Cardiac fibroblast (primary cell): ENCODE data around the gene TBC1D5.

Experiments
- DNase-seq, 2 donors: peaks; one replicate each; pipeline versions ENCODE4 v3.0.0 to v3.0.0-alpha.2; 2010; ENCODE audit warnings: low read depth in 2 of 2
- H3K4me3 ChIP-seq, 2 donors: replicated peaks in 1 of 2; 1 replicate in 1 of 2; 2 replicates in 1 of 2; pipeline ENCODE4 v1.5.1; 2011; ENCODE audit warnings: low read depth in 2 of 2, low read length in 2 of 2, mild to moderate bottlenecking in 2 of 2, moderate library complexity in 1 of 2
- CTCF ChIP-seq: IDR thresholded peaks from one replicate; pipeline ENCODE4 v1.5.1; 2011; ENCODE audit warnings: low read depth, mild to moderate bottlenecking, low read length, inconsistent platforms

TBC1D5 gene

GRCh38 chr3:17687566-17687965 is 54.9 kb downstream of the TBC1D5 start:
- no peak for TF ChIP-seq CTCF

DNA sequence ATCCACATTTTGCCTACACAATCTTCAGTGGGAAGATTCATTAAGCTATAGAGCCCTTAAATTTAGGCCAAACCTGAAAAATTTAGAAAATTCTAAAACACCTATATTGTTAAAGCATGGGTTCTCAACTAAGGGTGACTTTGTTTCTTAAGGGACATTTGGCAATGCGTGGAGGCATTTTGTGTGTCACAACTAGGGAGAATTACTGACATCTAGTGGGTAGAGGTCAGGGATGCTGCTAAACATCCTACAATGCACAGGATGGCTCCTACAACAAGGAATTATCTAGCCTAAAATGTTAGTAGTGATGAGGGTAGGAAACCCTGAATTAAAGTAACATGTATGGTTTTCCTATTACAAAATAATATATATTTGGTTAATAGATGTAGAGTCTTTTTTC is 55.8 kb downstream of the TBC1D5 start:
- TF ChIP-seq CTCF = peak; percentile 27
- no peak overlapping the region for H3K4me3 ChIP-seq
- peak; percentile 22 to 51 for DNase-seq

More at GRCh38 chr3:17687566-17687965, 54.9 kb downstream of the TBC1D5 start:
- DNase-seq = no peak
- no peak overlapping the region for H3K4me3 ChIP-seq

GRCh38 chr3:17683542-17684207 is 58.8 kb downstream of the TBC1D5 start:
- no peak overlapping the region for H3K4me3 ChIP-seq
- DNase-seq = no peak
- no peak for TF ChIP-seq CTCF

DNA sequence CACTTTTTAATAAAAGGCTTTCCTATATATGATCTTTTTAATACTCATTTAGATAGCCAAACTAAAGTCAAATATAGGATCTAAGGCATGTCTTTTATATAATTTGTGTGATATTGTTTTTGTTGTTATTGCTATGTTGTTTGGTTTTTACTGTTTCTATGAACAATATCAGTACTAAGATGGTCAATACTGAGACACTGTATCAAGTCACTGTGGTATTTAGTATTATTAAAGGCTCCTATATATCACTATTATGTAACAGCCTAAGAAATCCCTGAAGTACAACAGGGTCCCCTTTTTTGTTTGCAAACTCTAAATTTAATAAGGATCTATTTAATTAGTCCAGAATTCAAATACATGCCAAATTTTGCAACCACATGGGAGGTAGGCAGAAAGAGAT is 61.9 kb downstream of the TBC1D5 start:
- TF ChIP-seq CTCF = no peak
- H3K4me3 ChIP-seq = no peak overlapping the region
- no peak for DNase-seq

DNA sequence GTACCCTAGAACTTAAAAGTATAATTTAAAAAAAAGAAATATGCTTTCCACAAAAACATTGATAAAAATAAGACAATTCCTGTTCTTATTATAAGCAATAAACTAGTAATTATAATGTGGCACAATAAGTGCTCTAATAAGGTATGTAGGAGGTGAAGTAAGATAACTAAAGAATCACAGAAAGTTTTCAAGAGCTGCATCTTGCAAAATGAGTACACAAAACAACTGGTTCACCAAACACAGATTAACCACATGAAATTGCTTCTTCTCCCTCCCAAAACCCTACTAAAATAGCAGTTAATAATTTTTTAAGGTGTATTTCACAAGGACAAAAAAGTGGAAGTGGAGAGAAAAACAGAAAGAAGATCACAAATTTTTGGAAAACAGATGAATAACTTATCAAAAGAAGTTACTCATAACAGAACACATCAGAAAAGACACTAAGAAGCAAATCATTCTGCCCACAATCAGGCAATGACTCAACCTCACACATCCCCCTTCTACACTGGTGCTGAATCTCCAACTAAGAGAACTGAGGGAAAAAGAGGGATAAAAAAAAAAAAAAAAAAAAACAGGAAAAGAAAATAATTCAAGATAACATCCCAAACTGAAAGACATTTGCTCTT is 64.2 kb downstream of the TBC1D5 start:
- H3K4me3 ChIP-seq = no peak overlapping the region
- no peak for TF ChIP-seq CTCF
- peak; percentile 36 to 61 for DNase-seq

DNA sequence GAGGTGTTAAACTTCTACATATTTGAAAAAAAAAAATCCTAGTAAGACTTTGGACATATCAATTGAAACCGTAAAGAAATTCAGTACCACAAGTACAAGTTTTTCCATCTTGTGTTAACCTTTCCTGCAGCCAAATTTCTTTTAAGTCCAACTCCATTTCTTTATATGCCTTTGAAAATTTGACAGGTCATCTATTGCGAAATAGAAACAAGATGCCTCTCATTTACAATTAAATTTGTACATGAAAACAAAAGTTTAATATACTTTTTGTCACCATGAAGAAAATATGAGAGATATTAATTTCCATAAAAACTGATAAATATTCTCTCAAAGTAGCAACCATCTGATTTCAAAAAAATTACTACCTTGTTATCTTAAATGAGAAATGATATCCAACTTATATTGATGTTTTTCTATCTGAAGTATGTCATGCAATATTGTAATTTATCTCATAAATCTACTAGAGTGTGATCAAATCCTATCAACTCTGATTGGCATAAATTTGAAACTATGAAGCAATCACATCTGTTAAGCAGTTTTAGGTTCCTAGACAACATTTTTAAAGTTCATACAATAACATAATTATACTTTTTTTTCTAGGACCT is 68.2 kb downstream of the TBC1D5 start:
- DNase-seq = no peak
- H3K4me3 ChIP-seq = no peak overlapping the region
- TF ChIP-seq CTCF = no peak
